ENCODE data around the gene SAMD4A.

DNA sequence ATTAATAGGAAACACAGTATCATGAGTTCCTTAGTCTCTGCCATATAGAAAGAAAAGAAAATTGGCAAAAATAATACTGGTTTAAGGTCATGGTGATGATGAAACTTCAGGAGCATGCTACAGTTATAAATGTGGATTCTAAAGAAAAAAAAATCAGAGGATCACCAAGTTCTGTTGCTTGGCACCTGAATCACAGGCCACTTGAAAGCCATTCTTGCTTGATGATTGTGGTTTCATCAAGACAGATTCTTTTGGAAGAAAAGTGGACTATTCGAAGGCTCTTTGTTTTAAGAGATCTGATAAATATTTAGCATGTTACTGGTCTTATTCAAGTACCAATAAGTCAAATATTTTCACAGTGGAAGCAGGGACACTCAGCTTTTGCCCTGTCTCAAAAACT, 148.9 kb downstream of the SAMD4A start:
- TF ChIP-seq, protein P1, sequence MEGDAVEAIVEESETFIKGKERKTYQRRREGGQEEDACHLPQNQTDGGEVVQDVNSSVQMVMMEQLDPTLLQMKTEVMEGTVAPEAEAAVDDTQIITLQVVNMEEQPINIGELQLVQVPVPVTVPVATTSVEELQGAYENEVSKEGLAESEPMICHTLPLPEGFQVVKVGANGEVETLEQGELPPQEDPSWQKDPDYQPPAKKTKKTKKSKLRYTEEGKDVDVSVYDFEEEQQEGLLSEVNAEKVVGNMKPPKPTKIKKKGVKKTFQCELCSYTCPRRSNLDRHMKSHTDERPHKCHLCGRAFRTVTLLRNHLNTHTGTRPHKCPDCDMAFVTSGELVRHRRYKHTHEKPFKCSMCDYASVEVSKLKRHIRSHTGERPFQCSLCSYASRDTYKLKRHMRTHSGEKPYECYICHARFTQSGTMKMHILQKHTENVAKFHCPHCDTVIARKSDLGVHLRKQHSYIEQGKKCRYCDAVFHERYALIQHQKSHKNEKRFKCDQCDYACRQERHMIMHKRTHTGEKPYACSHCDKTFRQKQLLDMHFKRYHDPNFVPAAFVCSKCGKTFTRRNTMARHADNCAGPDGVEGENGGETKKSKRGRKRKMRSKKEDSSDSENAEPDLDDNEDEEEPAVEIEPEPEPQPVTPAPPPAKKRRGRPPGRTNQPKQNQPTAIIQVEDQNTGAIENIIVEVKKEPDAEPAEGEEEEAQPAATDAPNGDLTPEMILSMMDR (IDR thresholded peaks at IDR 0.05): no peak
- no peak for TF ChIP-seq POLR2A (IDR thresholded peaks at IDR 0.05)
